OCI-LY3 (cell line): ENCODE data around the gene PTPN11.

Source experiments
- CTCF ChIP-seq: fragments of 200-600, 300-600 bp; sonication (generic); IDR thresholded peaks from 2 replicates; pipeline ENCODE4 v1.5.1; 2014; ENCODE audit warnings: antibody characterized with exemption, low read length, low read depth
- EZH2phosphoT487 ChIP-seq: fragments of 200-600 bp; shearing (Covaris generic); IDR thresholded peaks from 2 replicates; pipeline ENCODE4 v1.6.1; 2018; ENCODE audit warnings: antibody characterized with exemption, mixed run types, low read depth

DNA sequence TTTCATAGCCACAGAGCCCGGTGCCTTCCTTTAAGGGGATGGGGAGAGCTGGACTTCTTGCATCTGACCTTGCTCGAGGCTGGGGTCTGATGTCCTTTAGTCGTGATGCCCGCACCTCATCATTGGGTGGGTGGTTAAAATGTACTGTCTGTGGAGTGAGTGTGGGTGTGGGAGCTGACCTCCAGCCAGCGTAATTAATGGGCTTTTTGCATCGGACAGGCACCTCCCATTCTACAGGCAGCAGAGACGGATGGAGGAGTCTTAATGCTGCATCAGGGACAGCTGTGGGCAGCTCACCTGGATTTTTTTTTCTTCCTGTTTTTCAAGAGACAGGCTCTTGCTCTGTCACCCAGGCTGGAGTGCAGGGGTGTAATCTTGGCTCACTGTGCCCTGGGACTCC, 114.8 kb downstream of the PTPN11 start:
- no peak for TF ChIP-seq CTCF
- no peak for TF ChIP-seq EZH2phosphoT487
